Thyroid gland (tissue), 4 donors: ENCODE data around the gene OR51F2.

Experiments used
- CTCF ChIP-seq, 6 experiments: fragments of 200-600 bp in 3 of 6; fragments of 450-650 bp in 3 of 6; sonication (generic) in 3 of 6; IDR thresholded peaks; one replicate each; pipeline ENCODE4 v1.5.1; 2016 to 2019; ENCODE audit warnings: antibody characterized with exemption in 6 of 6, mild to moderate bottlenecking in 2 of 6, inconsistent platforms in 1 of 6, moderate library complexity in 1 of 6
- POLR2A ChIP-seq, 2 donors: fragments of 450-650 bp; IDR thresholded peaks; one replicate each; pipeline ENCODE4 v1.6.1; 2017; ENCODE audit warnings: antibody characterized with exemption in 2 of 2, mild to moderate bottlenecking in 2 of 2, moderate library complexity in 1 of 2

GRCh38 chr11:4830346-4830745, 9.2 kb downstream of the OR51F2 start:
- TF ChIP-seq CTCF (IDR thresholded peaks at IDR 0.05), result no peak
- TF ChIP-seq POLR2A (IDR thresholded peaks at IDR 0.05), result no peak
